Rectal smooth muscle tissue (tissue), 1 donor: Measurements from ENCODE around the gene RUFY2.

Source experiments
- H3K27ac ChIP-seq: one replicate; pipeline ENCODE4 v1.7.0; 2013; ENCODE audit warnings: low read depth, low read length, inconsistent platforms
- H3K27me3 ChIP-seq: one replicate; pipeline ENCODE4 v1.7.0; 2013; ENCODE audit warnings: low read length; ENCODE audit not compliant: control insufficient read depth, insufficient read depth
- H3K36me3 ChIP-seq: one replicate; pipeline ENCODE4 v1.7.0; 2013; ENCODE audit warnings: low read length; ENCODE audit not compliant: control insufficient read depth, insufficient read depth
- H3K4me1 ChIP-seq: one replicate; pipeline ENCODE4 v1.7.0; 2013; ENCODE audit warnings: low read length; ENCODE audit not compliant: control insufficient read depth, insufficient read depth
- H3K4me3 ChIP-seq: one replicate; pipeline ENCODE4 v1.7.0; 2013; ENCODE audit warnings: low read length
- H3K9ac ChIP-seq: one replicate; pipeline ENCODE4 v1.7.0; 2013; ENCODE audit warnings: low read length

The RUFY2 gene

DNA sequence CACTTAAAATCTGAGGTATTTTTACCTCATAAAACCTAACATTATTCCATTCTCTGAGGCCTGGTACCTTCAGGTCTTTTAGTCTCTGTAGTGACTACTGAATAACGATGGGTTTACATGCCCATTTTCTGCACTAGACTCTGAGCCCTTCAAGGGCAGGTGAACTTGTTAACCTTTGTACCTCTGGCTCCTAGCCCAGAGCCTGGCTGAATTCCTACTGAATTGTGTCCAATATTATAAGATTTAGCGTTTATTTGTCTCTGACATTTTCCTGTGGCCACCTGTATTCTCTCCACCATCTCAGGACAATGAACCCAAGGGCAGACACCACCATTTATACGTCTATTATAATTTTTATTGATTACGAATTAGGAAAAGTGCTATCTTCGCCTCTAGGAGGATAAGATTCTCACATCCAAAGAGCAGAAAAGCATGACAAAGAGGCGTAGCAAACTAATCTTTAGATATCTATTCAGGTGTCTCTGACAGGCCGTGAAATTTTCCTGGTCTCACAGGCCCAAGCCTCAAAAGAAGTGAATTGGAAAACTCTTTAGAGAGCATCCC is 103.1 kb downstream of the RUFY2 start:
- Histone ChIP-seq H3K36me3 (no peaks in the 10 kb centered on the region), H3K4me1 (peaks cover 2% of the 10 kb centered on the region), H3K27me3 (no peaks in the 10 kb centered on the region), H3K4me3 (no peak overlapping the region), H3K9ac (no peak overlapping the region), H3K27ac (no peak overlapping the region)

DNA sequence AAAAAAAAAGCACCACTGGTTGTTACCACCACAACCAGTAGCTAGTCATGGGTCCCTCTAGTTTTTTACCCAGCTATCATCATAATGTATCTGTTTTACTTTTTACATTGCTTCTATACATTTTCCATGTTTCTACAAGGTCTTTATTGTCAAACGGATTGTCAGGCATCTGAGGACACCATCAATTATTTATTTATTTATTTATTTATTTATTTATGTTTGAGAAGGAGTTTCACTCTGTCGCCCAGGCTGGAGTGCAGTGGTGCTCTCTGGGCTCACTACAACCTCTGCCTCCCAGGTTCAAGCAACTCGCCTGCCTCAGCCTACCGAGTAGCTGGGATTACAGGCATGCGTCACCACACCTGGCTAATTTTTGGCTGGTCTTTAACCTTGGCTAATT is 104.2 kb downstream of the RUFY2 start:
- no peaks in the 10 kb centered on the region for H3K36me3 ChIP-seq
- H3K27me3 ChIP-seq: no peaks in the 10 kb centered on the region
- peaks cover 2% of the 10 kb centered on the region for H3K4me1 ChIP-seq
- H3K4me3 ChIP-seq: no peak overlapping the region
- no peak overlapping the region for H3K27ac ChIP-seq
- H3K9ac ChIP-seq: no peak overlapping the region

DNA sequence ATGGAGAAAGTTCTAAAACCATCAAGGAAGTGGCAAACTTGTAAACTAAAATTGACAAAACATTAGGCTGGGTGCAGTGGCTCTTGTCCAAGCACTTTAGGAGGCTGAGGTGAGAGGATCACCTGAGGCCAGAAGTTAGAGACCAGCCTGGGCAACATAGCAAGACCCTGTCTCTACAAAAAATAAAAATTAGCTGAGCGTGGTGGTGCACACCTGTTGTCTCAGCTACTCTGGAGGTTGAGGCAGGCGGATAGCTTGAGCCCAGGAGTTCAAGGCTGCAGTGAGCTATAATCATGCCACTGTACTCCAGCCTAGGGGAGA is 104.6 kb downstream of the RUFY2 start:
- Histone ChIP-seq H3K4me1 (peaks cover 2% of the 10 kb centered on the region), H3K27ac (no peak overlapping the region), H3K36me3 (no peaks in the 10 kb centered on the region), H3K9ac (no peak overlapping the region), H3K4me3 (no peak overlapping the region), H3K27me3 (no peaks in the 10 kb centered on the region)

DNA sequence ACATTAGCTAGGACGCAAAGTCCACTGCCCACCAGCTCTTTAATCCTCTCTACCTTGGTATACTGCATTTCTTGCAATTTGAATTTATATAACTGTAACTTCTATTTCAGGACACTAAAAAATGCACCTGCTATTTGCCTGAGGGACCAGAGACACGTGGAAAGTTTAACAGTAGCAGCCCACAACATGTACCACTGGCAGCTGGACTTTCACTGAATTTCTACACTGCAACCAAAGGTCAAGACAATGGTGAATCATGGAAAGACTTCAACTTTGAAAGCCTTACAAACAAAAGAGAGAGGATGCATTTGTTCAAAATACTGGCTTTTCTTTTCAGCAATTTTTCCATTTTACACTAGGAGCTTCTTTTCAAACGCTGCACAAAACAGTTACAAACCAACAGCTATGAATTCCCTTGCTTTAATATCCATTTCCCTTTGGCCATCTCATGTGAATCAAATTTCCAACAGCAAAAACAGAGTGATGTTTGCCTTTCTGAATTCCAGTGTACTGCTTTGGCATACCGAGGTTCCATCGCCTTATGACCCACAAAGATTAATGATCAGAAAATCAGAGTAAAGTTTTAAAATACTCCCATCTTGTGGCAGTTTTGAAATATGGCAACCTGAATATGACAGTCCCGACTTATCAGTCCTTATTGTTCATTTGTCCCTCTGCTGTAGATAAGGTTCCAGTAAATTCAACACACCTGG is 105.1 kb downstream of the RUFY2 start:
- no peaks in the 10 kb centered on the region for H3K36me3 ChIP-seq
- H3K27me3 ChIP-seq: no peaks in the 10 kb centered on the region
- H3K4me3 ChIP-seq: no peak overlapping the region
- peaks cover 2% of the 10 kb centered on the region for H3K4me1 ChIP-seq
- H3K27ac ChIP-seq: no peak overlapping the region
- H3K9ac ChIP-seq: no peak overlapping the region

DNA sequence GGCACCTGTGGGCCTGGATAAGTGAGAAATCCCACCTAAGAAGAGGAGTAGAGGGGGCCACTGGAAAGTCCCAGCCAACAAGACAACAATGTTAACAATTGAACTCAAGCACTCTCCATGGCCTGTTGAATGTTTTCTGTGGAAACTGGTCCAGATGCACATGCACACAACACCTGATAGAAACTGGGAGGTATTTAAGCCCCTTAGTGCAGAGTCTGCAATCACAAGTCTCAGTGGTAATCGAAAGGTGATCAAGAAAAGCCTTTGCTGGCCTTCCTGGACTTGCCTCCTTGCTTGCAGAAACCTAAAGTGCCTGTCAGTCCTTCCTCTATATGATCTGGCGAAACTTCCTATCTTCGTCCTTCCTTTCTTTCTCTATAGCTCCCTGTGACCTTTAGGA is 105.8 kb downstream of the RUFY2 start:
- Histone ChIP-seq H3K27me3 (no peaks in the 10 kb centered on the region), H3K9ac (no peak overlapping the region), H3K36me3 (no peaks in the 10 kb centered on the region), H3K27ac (no peak overlapping the region), H3K4me1 (peaks cover 2% of the 10 kb centered on the region), H3K4me3 (no peak overlapping the region)

DNA sequence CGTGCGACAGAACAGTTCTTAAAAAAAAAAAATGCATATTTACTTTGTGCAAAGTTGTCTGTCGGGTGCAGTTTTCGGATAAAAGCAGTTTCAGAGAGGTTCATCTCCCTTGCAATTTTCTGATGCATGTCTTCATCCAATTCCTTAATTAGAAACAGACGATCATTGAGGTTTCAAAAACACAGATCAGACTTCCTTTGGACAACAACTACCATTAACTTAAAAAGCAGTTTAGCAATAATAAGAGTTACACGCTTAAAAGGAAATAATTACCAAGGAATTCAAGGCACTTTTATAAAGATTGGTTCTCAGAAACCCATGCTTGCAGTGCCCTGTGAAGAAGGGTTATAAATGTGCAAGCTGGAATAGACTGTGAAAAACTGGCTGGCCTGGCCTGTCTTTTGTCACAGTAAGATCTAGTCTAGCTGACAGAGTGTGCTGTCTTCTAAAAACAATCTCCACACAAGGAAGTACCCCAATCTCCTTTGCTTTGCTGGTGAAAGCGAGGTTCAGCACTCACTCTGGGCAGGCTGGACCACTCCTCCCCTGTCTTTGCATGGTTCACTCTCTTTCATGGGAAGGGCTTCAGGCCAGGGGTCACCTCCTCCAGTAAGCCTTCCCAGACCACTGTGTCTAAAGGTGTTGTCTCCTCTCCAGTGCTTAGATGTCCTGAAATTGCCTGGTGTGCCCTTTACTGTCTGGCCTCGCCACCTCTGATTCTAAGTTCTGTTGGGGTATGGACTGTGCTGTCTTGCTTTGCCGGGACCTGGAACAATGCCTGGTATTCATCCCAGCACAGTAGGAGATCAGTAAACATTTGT is 110.0 kb downstream of the RUFY2 start:
- Histone ChIP-seq H3K27ac (no peak overlapping the region), H3K4me3 (no peak overlapping the region), H3K36me3 (no peaks in the 10 kb centered on the region), H3K4me1 (peaks cover under 1% of the 10 kb centered on the region), H3K9ac (no peak overlapping the region), H3K27me3 (no peaks in the 10 kb centered on the region)
